HCT116 (cell line): ENCODE results near the gene CEACAM18. TPM values are rescaled to one million over a fixed set of nuclear protein-coding genes. Genes with fewer than 3 reads are reported as not detected.

ENCODE experiments used
- ATAC-seq: fragments of 200-7000 bp; cut with Tn5 transposase; 2 replicates; pipeline ENCODE4 v1.9.1; 2020; ENCODE audit warnings: mild to moderate bottlenecking, moderate library complexity
- BruUV-seq: library from RNA; stranded (reverse); fragments of 400-500 nt; replicated peaks from 2 replicates; lab custom pipeline; 2021; lab: Mats Ljungman, UMichigan
- CTCF ChIA-PET: fragments of 300-600 bp; sonication (Branson Sonifier 250); formaldehyde crosslinking; loops from one replicate; lab custom pipeline; 2021; ENCODE audit warnings: antibody characterized with exemption; lab: Charles Lee
- POLR2A ChIA-PET: fragments of 300-600, 350-600 bp; sonication (Branson Sonifier 250); formaldehyde crosslinking; loops from one replicate; lab custom pipeline; 2021; ENCODE audit warnings: antibody characterized with exemption; lab: Charles Lee
- RAD21 ChIA-PET, 2 experiments: fragments of 300-600 bp; sonication (Branson Sonifier 250); formaldehyde crosslinking; loops; one replicate each; lab custom pipeline; 2023; ENCODE audit warnings: low total read pairs in 2 of 2; ENCODE audit not compliant: uncharacterized antibody in 2 of 2, unreplicated experiment in 2 of 2, low non-redundant PET in 1 of 2; lab: Charles Lee
- DNase-seq: peaks from one replicate; pipeline ENCODE4 v3.0.0-alpha.2; 2010; ENCODE audit warnings: low read depth, low spot score
- H2AFZ ChIP-seq: fragments of 200-600 bp; shearing (Covaris generic), sonication (generic); 2 replicates; pipeline ENCODE4 v1.6.1; 2017; ENCODE audit warnings: low read depth, mixed run types, mixed read lengths, antibody characterized with exemption, low read length; ENCODE audit not compliant: poor library complexity, severe bottlenecking
- H3K27ac ChIP-seq: 2 replicates; pipeline ENCODE4 v1.5.1; 2012; ENCODE audit warnings: low read depth, low read length
- H3K27me3 ChIP-seq: fragments of 200-600 bp; sonication (generic); 2 replicates; pipeline ENCODE4 v1.6.1; 2016; ENCODE audit warnings: mixed run types, low read length, mixed read lengths; ENCODE audit not compliant: insufficient read depth
- H3K36me3 ChIP-seq, 2 experiments: fragments of 200-500 bp in 1 of 2; fragments of 200-600 bp in 1 of 2; sonication (Bioruptor generic) in 1 of 2; sonication (generic) in 1 of 2; 2 replicates each; pipeline versions ENCODE4 v1.5.1 to v1.6.1; 2014 to 2016; ENCODE audit warnings: low read length in 2 of 2, inconsistent platforms in 1 of 2, mixed read lengths in 1 of 2, mixed run types in 1 of 2; ENCODE audit not compliant: insufficient read depth in 2 of 2, control insufficient read depth in 1 of 2
- H3K4me1 ChIP-seq, 2 experiments: fragments of 200-600 bp in 1 of 2; sonication (generic) in 1 of 2; 2 replicates each; pipeline versions ENCODE4 v1.5.1 to v1.6.1; 2012 to 2017; ENCODE audit warnings: low read length in 2 of 2, inconsistent platforms in 1 of 2, mild to moderate bottlenecking in 1 of 2, mixed read lengths in 1 of 2, mixed run types in 1 of 2, moderate library complexity in 1 of 2; ENCODE audit not compliant: insufficient read depth in 2 of 2, control insufficient read depth in 1 of 2
- H3K4me2 ChIP-seq: fragments of 200-600 bp; sonication (generic); 2 replicates; pipeline ENCODE4 v1.6.1; 2017; ENCODE audit warnings: mixed run types, low read length, mixed read lengths
- H3K4me3 ChIP-seq, 2 experiments: fragments of 200-600 bp in 1 of 2; sonication (generic) in 1 of 2; replicated peaks in 1 of 2; 2 replicates each; pipeline ENCODE4 v1.5.1; 2011 to 2016; ENCODE audit warnings: low read length in 2 of 2, control low read depth in 1 of 2, low read depth in 1 of 2, mild to moderate bottlenecking in 1 of 2, mixed read lengths in 1 of 2, mixed run types in 1 of 2
- H3K79me2 ChIP-seq: fragments of 200-600 bp; sonication (generic); 2 replicates; pipeline ENCODE4 v1.6.1; 2017; ENCODE audit warnings: mild to moderate bottlenecking, mixed run types, low read length, moderate library complexity, mixed read lengths; ENCODE audit not compliant: insufficient read depth
- H3K9ac ChIP-seq: fragments of 200-600 bp; sonication (generic); 2 replicates; pipeline ENCODE4 v1.6.1; 2016; ENCODE audit warnings: low read length, mixed read lengths
- H3K9me2 ChIP-seq: fragments of 200-600 bp; sonication (generic), shearing (Covaris generic); 2 replicates; pipeline ENCODE4 v1.6.1; 2017; ENCODE audit warnings: mixed run types, mild to moderate bottlenecking, moderate library complexity; ENCODE audit not compliant: insufficient read depth
- H3K9me3 ChIP-seq, 2 experiments: fragments of 200-500 bp in 1 of 2; fragments of 200-600 bp in 1 of 2; sonication (Bioruptor generic) in 1 of 2; sonication (generic) in 1 of 2; 2 replicates each; pipeline ENCODE4 v1.6.1; 2014 to 2017; ENCODE audit warnings: low read length in 2 of 2, mixed read lengths in 2 of 2, inconsistent platforms in 1 of 2, low read depth in 1 of 2, mild to moderate bottlenecking in 1 of 2, mixed run types in 1 of 2, moderate library complexity in 1 of 2; ENCODE audit not compliant: control insufficient read depth in 1 of 2, insufficient read depth in 1 of 2
- H4K20me1 ChIP-seq: fragments of 200-600 bp; sonication (generic), shearing (Covaris generic); 2 replicates; pipeline ENCODE4 v1.6.1; 2017; ENCODE audit warnings: mixed run types, mild to moderate bottlenecking, moderate library complexity; ENCODE audit not compliant: insufficient read depth
- EGR1 ChIP-seq: IDR thresholded peaks from 2 replicates; pipeline ENCODE4 v1.6.1; 2012; ENCODE audit warnings: low read depth
- ELF1 ChIP-seq: IDR thresholded peaks from 2 replicates; pipeline ENCODE4 v1.6.1; 2012; ENCODE audit warnings: low read depth, borderline replicate concordance
- intact Hi-C: fragments of 100-400 bp; cut with micrococcal nuclease; formaldehyde crosslinking; loops from 2 replicates; pipeline ENCODE4 v1.10.0; 2022
- total RNA-seq: library from RNA; stranded (reverse); gene quantifications from one replicate; pipeline ENCODE4 v1.2.1, GENCODE V29; 2021; ENCODE audit not compliant: unreplicated experiment
- TF ChIP-seq, protein P1 (sequence below), 3 experiments: fragments of 200-600 bp in 1 of 3; sonication (generic) in 1 of 3; IDR thresholded peaks in 2 of 3; conservative IDR thresholded peaks in 1 of 3; 2 replicates each; pipeline ENCODE4 v1.5.1; 2012 to 2017; ENCODE audit warnings: low read depth in 2 of 3, low read length in 2 of 3, antibody characterized with exemption in 1 of 3, borderline replicate concordance in 1 of 3, control low read depth in 1 of 3, mild to moderate bottlenecking in 1 of 3, mixed read lengths in 1 of 3, mixed run types in 1 of 3, moderate library complexity in 1 of 3; ENCODE audit not compliant: insufficient read depth in 1 of 3

CEACAM18 gene
- total RNA-seq, 1 experiment from 2014 or later = not detected

GRCh38 chr19:51539821-51540366 lies 61.6 kb downstream of the CEACAM18 start:
- Histone ChIP-seq H3K4me3 (no peak overlapping the region), H2AFZ (no peak overlapping the region), H3K4me2 (no peak overlapping the region), H3K27me3 (peaks cover 73% of the 10 kb centered on the region), H3K9me3 (no peaks in the 10 kb centered on the region), H3K36me3 (no peaks in the 10 kb centered on the region), H4K20me1 (no peaks in the 10 kb centered on the region), H3K27ac (no peak overlapping the region), H3K9me2 (no peaks in the 10 kb centered on the region), H3K79me2 (no peaks in the 10 kb centered on the region), H3K4me1 (no peaks in the 10 kb centered on the region), H3K9ac (no peak overlapping the region)
- no peak for ATAC-seq
- POLR2A ChIA-PET = no interaction called here
- RAD21 ChIA-PET = no interaction called here
- CTCF ChIA-PET = no interaction called here
- BruUV-seq = no TSS peak
- TF ChIP-seq, protein P1, sequence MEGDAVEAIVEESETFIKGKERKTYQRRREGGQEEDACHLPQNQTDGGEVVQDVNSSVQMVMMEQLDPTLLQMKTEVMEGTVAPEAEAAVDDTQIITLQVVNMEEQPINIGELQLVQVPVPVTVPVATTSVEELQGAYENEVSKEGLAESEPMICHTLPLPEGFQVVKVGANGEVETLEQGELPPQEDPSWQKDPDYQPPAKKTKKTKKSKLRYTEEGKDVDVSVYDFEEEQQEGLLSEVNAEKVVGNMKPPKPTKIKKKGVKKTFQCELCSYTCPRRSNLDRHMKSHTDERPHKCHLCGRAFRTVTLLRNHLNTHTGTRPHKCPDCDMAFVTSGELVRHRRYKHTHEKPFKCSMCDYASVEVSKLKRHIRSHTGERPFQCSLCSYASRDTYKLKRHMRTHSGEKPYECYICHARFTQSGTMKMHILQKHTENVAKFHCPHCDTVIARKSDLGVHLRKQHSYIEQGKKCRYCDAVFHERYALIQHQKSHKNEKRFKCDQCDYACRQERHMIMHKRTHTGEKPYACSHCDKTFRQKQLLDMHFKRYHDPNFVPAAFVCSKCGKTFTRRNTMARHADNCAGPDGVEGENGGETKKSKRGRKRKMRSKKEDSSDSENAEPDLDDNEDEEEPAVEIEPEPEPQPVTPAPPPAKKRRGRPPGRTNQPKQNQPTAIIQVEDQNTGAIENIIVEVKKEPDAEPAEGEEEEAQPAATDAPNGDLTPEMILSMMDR (IDR thresholded peaks at IDR 0.05 in 2 of 3, conservative IDR thresholded peaks at IDR 0.05 in 1 of 3; ENCODE audit: borderline replicate concordance in 1 of 3, insufficient read depth in 1 of 3, low read depth in 2 of 3, low read length in 2 of 3) = no peak
- TF ChIP-seq EGR1 (no peak), ELF1 (no peak)
- DNase-seq = no peak
- intact Hi-C loops = loop anchor here (2.0 kb wide), 1 partner anchor 61 kb away; no protein-coding TSS in a partner anchor

Other genes with a start within 250 kb of the CEACAM18 start
- not detected for gene SIGLECL1, start 227.5 kb upstream of the CEACAM18 start, total RNA-seq
- not detected for gene IGLON5, start 166.9 kb upstream of the CEACAM18 start, total RNA-seq
- gene VSIG10L, start 136.4 kb upstream of the CEACAM18 start, total RNA-seq = 4.6 TPM
- 140 TPM for gene ETFB, start 112.2 kb upstream of the CEACAM18 start, total RNA-seq
- 1.8 TPM for gene CLDND2, start 109.5 kb upstream of the CEACAM18 start, total RNA-seq
- not detected for gene NKG7, start 105.9 kb upstream of the CEACAM18 start, total RNA-seq
- not detected for gene LIM2, start 90.6 kb upstream of the CEACAM18 start, total RNA-seq
- gene C19orf84, start 87.9 kb upstream of the CEACAM18 start, total RNA-seq = not detected
- gene SIGLEC10, start 60.9 kb upstream of the CEACAM18 start, total RNA-seq = not detected
- not detected for gene SIGLEC8, start 20.1 kb upstream of the CEACAM18 start, total RNA-seq
- not detected for gene SIGLEC12, start 23.3 kb downstream of the CEACAM18 start, total RNA-seq
- not detected for gene SIGLEC6, start 53.1 kb downstream of the CEACAM18 start, total RNA-seq
- gene ZNF175, start 92.7 kb downstream of the CEACAM18 start, total RNA-seq = 9.3 TPM
- not detected for gene SIGLEC5, start 151.9 kb downstream of the CEACAM18 start, total RNA-seq
- gene SIGLEC14, start 168.3 kb downstream of the CEACAM18 start, total RNA-seq = not detected
- 13.9 TPM for gene SPACA6, start 214.8 kb downstream of the CEACAM18 start, total RNA-seq
- gene HAS1, start 245.5 kb downstream of the CEACAM18 start, total RNA-seq = not detected